Keratinocyte (primary cell): ENCODE results near the gene CUBN. TPM values are rescaled to one million over a fixed set of nuclear protein-coding genes. Genes with fewer than 3 reads are reported as not detected.

Experiments used
- DNase-seq: peaks from one replicate; pipeline ENCODE4 v3.0.0-alpha.2; 2011; ENCODE audit warnings: low read depth, missing footprints, low spot score
- FAIRE-seq: peaks from 2 replicates; lab custom pipeline; 2011; peaks lifted over from hg19 to GRCh38; lab: Jason Lieb, UNC
- H2AFZ ChIP-seq: 2 replicates; pipeline ENCODE4 v1.6.0; 2012; ENCODE audit warnings: low read length, control low read depth, inconsistent platforms; ENCODE audit not compliant: control insufficient read depth
- H3K27ac ChIP-seq: 2 replicates; pipeline ENCODE4 v1.5.1; 2011; ENCODE audit warnings: low read length; ENCODE audit not compliant: control insufficient read depth, insufficient read depth
- H3K27me3 ChIP-seq: 3 replicates; pipeline ENCODE4 v1.6.0; 2011; ENCODE audit warnings: low read length; ENCODE audit not compliant: control insufficient read depth, insufficient read depth; ENCODE audit errors: extremely low read depth
- H3K36me3 ChIP-seq, 2 experiments: 2 replicates in 1 of 2; 3 replicates in 1 of 2; pipeline ENCODE4 v1.5.1; 2011; ENCODE audit warnings: low read length in 2 of 2, mild to moderate bottlenecking in 1 of 2; ENCODE audit not compliant: control insufficient read depth in 2 of 2, insufficient read depth in 2 of 2; ENCODE audit errors: extremely low read depth in 1 of 2
- H3K4me1 ChIP-seq: 3 replicates; pipeline ENCODE4 v1.5.1; 2011; ENCODE audit warnings: low read length; ENCODE audit not compliant: control insufficient read depth, insufficient read depth; ENCODE audit errors: extremely low read depth
- H3K4me2 ChIP-seq: 3 replicates; pipeline ENCODE4 v1.6.0; 2011; ENCODE audit warnings: low read depth, low read length; ENCODE audit not compliant: control insufficient read depth, insufficient read depth; ENCODE audit errors: extremely low read depth
- H3K4me3 ChIP-seq, 3 experiments: fragments of 200-600 bp in 1 of 3; sonication (generic) in 1 of 3; 2 replicates in 2 of 3; 3 replicates in 1 of 3; pipeline ENCODE4 v1.5.1; 2011 to 2016; ENCODE audit warnings: low read length in 3 of 3, mild to moderate bottlenecking in 3 of 3, control low read depth in 2 of 3, inconsistent platforms in 1 of 3, low read depth in 1 of 3, mixed read lengths in 1 of 3, mixed run types in 1 of 3, moderate library complexity in 1 of 3; ENCODE audit not compliant: control insufficient read depth in 2 of 3, insufficient read depth in 2 of 3; ENCODE audit errors: extremely low read depth in 1 of 3
- H3K79me2 ChIP-seq: 2 replicates; pipeline ENCODE4 v1.6.0; 2012; ENCODE audit warnings: low read length; ENCODE audit not compliant: control insufficient read depth, insufficient read depth
- H3K9ac ChIP-seq: 3 replicates; pipeline ENCODE4 v1.6.0; 2011; ENCODE audit warnings: low read length; ENCODE audit not compliant: control insufficient read depth, insufficient read depth; ENCODE audit errors: extremely low read depth
- H3K9me1 ChIP-seq: 3 replicates; pipeline ENCODE4 v1.6.0; 2011; ENCODE audit warnings: low read length; ENCODE audit not compliant: control insufficient read depth, insufficient read depth; ENCODE audit errors: extremely low read depth
- H3K9me3 ChIP-seq: 2 replicates; pipeline ENCODE4 v1.5.1; 2012; ENCODE audit warnings: low read depth, low read length; ENCODE audit not compliant: control insufficient read depth
- H4K20me1 ChIP-seq: 3 replicates; pipeline ENCODE4 v1.6.0; 2011; ENCODE audit warnings: low read length; ENCODE audit not compliant: control insufficient read depth, insufficient read depth; ENCODE audit errors: extremely low read depth
- EZH2 ChIP-seq: IDR thresholded peaks from one replicate; pipeline ENCODE4 v1.6.1; 2012; ENCODE audit warnings: inconsistent platforms, mild to moderate bottlenecking, low read length, moderate library complexity
- dilution Hi-C: fragments of 300-500 bp; cut with MboI; formaldehyde crosslinking; loops from one replicate; pipeline ENCODE4 v1.7.0; 2020; ENCODE audit warnings: low sequenced_read_pairs; ENCODE audit not compliant: extremely low pct_ligation_motif_present
- polyA plus RNA-seq, 5 experiments: library from polyadenylated mRNA; depleted of rRNA in 3 of 5; stranded (reverse) in 3 of 5; stranded (forward) in 1 of 5; unstranded in 1 of 5; fragments of >200 nt; gene quantifications; 1 replicate in 1 of 5; 2 replicates in 3 of 5; 3 replicates in 1 of 5; pipeline versions ENCODE4 v1.2.1 to v1.2.3, GENCODE V29; 2011 to 2012; ENCODE audit warnings: missing spikeins in 2 of 5, low read depth in 1 of 5, low replicate concordance in 1 of 5
- TF ChIP-seq, protein P1 (sequence below), 3 experiments: IDR thresholded peaks in 1 of 3; conservative IDR thresholded peaks in 1 of 3; optimal IDR thresholded peaks in 1 of 3; 2 replicates in 2 of 3; 3 replicates in 1 of 3; pipeline versions ENCODE3 to v1.5.1; 2011; ENCODE audit warnings: low read length in 3 of 3, mild to moderate bottlenecking in 3 of 3, moderate library complexity in 2 of 3, control low read depth in 1 of 3, inconsistent platforms in 1 of 3; ENCODE audit not compliant: insufficient read depth in 2 of 3; ENCODE audit errors: extremely low read depth in 1 of 3

CUBN gene
- polyA plus RNA-seq, 1 donor (not counting 4 experiments of a cell fraction or from before 2014, with no cell fraction given), result 0.07 TPM

DNA sequence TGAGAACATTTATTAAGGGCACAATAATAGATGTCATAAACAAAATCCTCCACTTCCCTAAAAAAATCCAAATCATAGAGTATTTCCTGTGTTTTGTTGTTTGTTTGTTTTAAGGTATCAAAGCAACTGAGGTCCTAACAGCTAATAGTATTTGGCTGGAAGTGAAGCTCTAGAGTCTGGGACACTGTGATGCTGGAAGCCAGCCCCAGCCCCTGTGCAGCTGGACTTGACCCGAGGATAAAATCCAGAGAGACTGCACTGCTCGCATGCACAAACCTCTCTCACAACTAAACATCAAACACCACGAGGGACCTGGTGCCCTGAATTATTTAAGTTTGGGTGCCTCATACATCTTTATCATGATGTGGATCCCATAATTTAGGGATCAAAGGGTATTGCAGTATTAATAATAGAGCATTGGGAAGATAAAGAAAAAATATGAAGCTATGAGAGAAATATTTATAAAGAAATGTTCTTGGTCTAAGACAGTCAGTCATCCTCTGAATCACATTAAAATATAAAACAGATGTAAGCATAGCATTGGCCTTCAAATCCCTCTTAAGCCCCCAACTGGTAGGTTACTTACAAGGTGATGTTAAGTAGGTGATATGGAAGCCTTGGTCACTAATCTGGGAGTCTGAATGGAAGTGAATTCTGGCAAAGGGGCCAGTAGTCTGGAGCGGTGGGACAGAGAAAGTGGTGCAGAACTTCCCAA is 44.4 kb downstream of the CUBN start:
- H3K36me3 ChIP-seq, result no peaks in the 10 kb centered on the region
- H3K27ac ChIP-seq, result no peak overlapping the region
- H3K27me3 ChIP-seq, result no peaks in the 10 kb centered on the region
- no peak overlapping the region for H3K9ac ChIP-seq
- TF ChIP-seq EZH2, result no peak
- TF ChIP-seq, protein P1, sequence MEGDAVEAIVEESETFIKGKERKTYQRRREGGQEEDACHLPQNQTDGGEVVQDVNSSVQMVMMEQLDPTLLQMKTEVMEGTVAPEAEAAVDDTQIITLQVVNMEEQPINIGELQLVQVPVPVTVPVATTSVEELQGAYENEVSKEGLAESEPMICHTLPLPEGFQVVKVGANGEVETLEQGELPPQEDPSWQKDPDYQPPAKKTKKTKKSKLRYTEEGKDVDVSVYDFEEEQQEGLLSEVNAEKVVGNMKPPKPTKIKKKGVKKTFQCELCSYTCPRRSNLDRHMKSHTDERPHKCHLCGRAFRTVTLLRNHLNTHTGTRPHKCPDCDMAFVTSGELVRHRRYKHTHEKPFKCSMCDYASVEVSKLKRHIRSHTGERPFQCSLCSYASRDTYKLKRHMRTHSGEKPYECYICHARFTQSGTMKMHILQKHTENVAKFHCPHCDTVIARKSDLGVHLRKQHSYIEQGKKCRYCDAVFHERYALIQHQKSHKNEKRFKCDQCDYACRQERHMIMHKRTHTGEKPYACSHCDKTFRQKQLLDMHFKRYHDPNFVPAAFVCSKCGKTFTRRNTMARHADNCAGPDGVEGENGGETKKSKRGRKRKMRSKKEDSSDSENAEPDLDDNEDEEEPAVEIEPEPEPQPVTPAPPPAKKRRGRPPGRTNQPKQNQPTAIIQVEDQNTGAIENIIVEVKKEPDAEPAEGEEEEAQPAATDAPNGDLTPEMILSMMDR (optimal IDR thresholded peaks at IDR 0.05 in 1 of 3, IDR thresholded peaks at IDR 0.05 in 1 of 3, conservative IDR thresholded peaks at IDR 0.05 in 1 of 3; ENCODE audit: extremely low read depth in 1 of 3, insufficient read depth in 2 of 3, low read length in 3 of 3), result no peak
- H3K9me1 ChIP-seq, result no peaks in the 10 kb centered on the region
- H3K79me2 ChIP-seq, result no peaks in the 10 kb centered on the region
- peaks cover 7% of the 10 kb centered on the region for H3K4me1 ChIP-seq
- DNase-seq (no peak), FAIRE-seq (no peak)
- H3K4me2 ChIP-seq, result no peak overlapping the region
- dilution Hi-C loops, result no loop called here
- H3K4me3 ChIP-seq, result no peak overlapping the region
- H3K9me3 ChIP-seq, result no peaks in the 10 kb centered on the region
- H4K20me1 ChIP-seq, result no peaks in the 10 kb centered on the region
- H2AFZ ChIP-seq, result no peak overlapping the region

DNA sequence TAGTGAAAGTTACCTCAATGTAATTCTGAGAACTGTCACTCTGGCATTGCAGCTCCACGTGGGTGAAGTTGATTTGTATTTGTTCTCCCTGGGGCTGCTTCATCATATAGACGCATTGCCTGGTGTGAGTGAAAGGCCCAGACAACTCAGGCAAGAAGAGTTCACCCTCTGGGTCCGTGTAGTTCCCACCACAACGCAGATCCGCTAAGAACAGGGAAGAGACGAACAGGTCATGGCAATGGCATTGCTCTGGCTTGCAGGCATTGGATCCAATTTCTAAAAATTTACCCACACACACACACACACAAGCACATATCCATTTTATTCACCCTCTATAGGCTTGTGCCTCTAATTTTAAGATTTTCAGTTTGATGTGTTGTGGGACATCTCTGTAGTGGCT is 45.4 kb downstream of the CUBN start:
- Histone ChIP-seq H3K9me1 (no peaks in the 10 kb centered on the region), H3K9ac (no peak overlapping the region), H3K4me2 (no peak overlapping the region), H3K4me1 (peaks cover 7% of the 10 kb centered on the region), H3K4me3 (no peak overlapping the region), H2AFZ (no peak overlapping the region), H3K9me3 (no peaks in the 10 kb centered on the region), H3K27ac (no peak overlapping the region), H3K36me3 (no peaks in the 10 kb centered on the region), H3K79me2 (no peaks in the 10 kb centered on the region), H4K20me1 (no peaks in the 10 kb centered on the region), H3K27me3 (no peaks in the 10 kb centered on the region)
- TF ChIP-seq, protein P1 (optimal IDR thresholded peaks at IDR 0.05 in 1 of 3, IDR thresholded peaks at IDR 0.05 in 1 of 3, conservative IDR thresholded peaks at IDR 0.05 in 1 of 3; ENCODE audit: extremely low read depth in 1 of 3, insufficient read depth in 2 of 3, low read length in 3 of 3), result no peak
- TF ChIP-seq EZH2, result no peak
- DNase-seq (no peak), FAIRE-seq (peak; percentile 44)
- dilution Hi-C loops, result no loop called here
